Panc1 (cell line): ENCODE results near the gene CELA1. TPM values are rescaled to one million over a fixed set of nuclear protein-coding genes. Genes with fewer than 3 reads are reported as not detected.
A peak's percentile ranks its signal among the peaks of the same experiment; 100 is the strongest.

Source experiments
- ATAC-seq: fragments of 200-7000 bp; cut with Tn5 transposase; 2 replicates; pipeline ENCODE4 v1.9.1; 2020; ENCODE audit warnings: mild to moderate bottlenecking, moderate library complexity
- BruUV-seq: library from RNA; stranded (reverse); fragments of 400-500 nt; replicated peaks from 2 replicates; lab custom pipeline; 2021; lab: Mats Ljungman, UMichigan
- CTCF ChIA-PET: fragments of 300-600 bp; sonication (Branson Sonifier 250); formaldehyde crosslinking; loops from one replicate; lab custom pipeline; 2022; ENCODE audit warnings: antibody characterized with exemption; lab: Charles Lee
- POLR2A ChIA-PET: fragments of 300-600 bp; sonication (Branson Sonifier 250); formaldehyde crosslinking; loops from one replicate; lab custom pipeline; 2022; ENCODE audit warnings: antibody characterized with exemption; lab: Charles Lee
- DNase-seq: peaks from one replicate; pipeline ENCODE4 v3.0.0-alpha.2; 2010; ENCODE audit warnings: low read depth, low spot score
- H3K27ac ChIP-seq: 2 replicates; pipeline ENCODE4 v1.5.1; 2011; ENCODE audit warnings: mild to moderate bottlenecking, low read length, inconsistent platforms
- H3K27me3 ChIP-seq: fragments of 200-500 bp; sonication (Bioruptor generic); 2 replicates; pipeline ENCODE4 v1.6.0; 2014; ENCODE audit warnings: low read length, inconsistent platforms; ENCODE audit not compliant: control insufficient read depth, insufficient read depth
- H3K36me3 ChIP-seq: fragments of 200-500 bp; sonication (Bioruptor generic); 2 replicates; pipeline ENCODE4 v1.5.1; 2014; ENCODE audit warnings: inconsistent platforms, mild to moderate bottlenecking, low read length, moderate library complexity; ENCODE audit not compliant: control insufficient read depth, insufficient read depth
- H3K4me1 ChIP-seq: 2 replicates; pipeline ENCODE4 v1.5.1; 2011; ENCODE audit warnings: inconsistent platforms, mild to moderate bottlenecking, low read length, moderate library complexity; ENCODE audit not compliant: control insufficient read depth, insufficient read depth
- H3K4me3 ChIP-seq, 2 experiments: 2 replicates each; pipeline ENCODE4 v1.5.1; 2011 to 2012; ENCODE audit warnings: low read depth in 2 of 2, low read length in 2 of 2, mild to moderate bottlenecking in 2 of 2, inconsistent platforms in 1 of 2, moderate library complexity in 1 of 2
- H3K9me3 ChIP-seq: fragments of 200-500 bp; sonication (Bioruptor generic); 2 replicates; pipeline ENCODE4 v1.5.1; 2014; ENCODE audit warnings: low read depth, mild to moderate bottlenecking, inconsistent platforms, low read length, moderate library complexity; ENCODE audit not compliant: control insufficient read depth, insufficient read depth
- CTCF ChIP-seq: fragments of 450-650 bp; IDR thresholded peaks from 2 replicates; pipeline ENCODE4 v1.5.1; 2017; ENCODE audit warnings: mild to moderate bottlenecking
- POLR2AphosphoS5 ChIP-seq: IDR thresholded peaks from 2 replicates; pipeline ENCODE4 v1.6.1; 2012; ENCODE audit warnings: mild to moderate bottlenecking, low read depth, low read length, moderate library complexity
- REST ChIP-seq, 2 experiments: IDR thresholded peaks; 2 replicates each; pipeline ENCODE4 v1.6.1; 2011 to 2012; ENCODE audit warnings: low read depth in 2 of 2, control low read depth in 1 of 2, low read length in 1 of 2, mild to moderate bottlenecking in 1 of 2, moderate library complexity in 1 of 2; ENCODE audit not compliant: insufficient read depth in 1 of 2
- SIN3A ChIP-seq: IDR thresholded peaks from 2 replicates; pipeline ENCODE4 v1.6.1; 2012; ENCODE audit warnings: low read depth, mild to moderate bottlenecking, low read length, moderate library complexity, borderline replicate concordance; ENCODE audit not compliant: insufficient read depth
- TCF7L2 ChIP-seq: IDR thresholded peaks from 2 replicates; pipeline ENCODE4 v1.6.1; 2011; ENCODE audit warnings: mild to moderate bottlenecking, low read depth, low read length, inconsistent platforms
- in situ Hi-C: cut with HindIII; loops from 2 replicates; pipeline ENCODE4 v1.10.0; 2016; ENCODE audit warnings: low sequenced_read_pairs, low pct_unique_long_range_greater_than_20kb
- intact Hi-C: fragments of 100-400 bp; cut with micrococcal nuclease; formaldehyde crosslinking; loops from one replicate; pipeline ENCODE4 v1.10.0; 2022; ENCODE audit not compliant: unreplicated experiment
- total RNA-seq: library from RNA; stranded (reverse); gene quantifications from one replicate; pipeline ENCODE4 v1.2.1, GENCODE V29; 2021; ENCODE audit not compliant: unreplicated experiment

The CELA1 gene
- total RNA-seq, 1 experiment from 2014 or later = not detected

GRCh38 chr12:51351913-51352532 is 5.5 kb upstream of the CELA1 start:
- intact Hi-C loops = no loop called here
- ATAC-seq (peak; percentile 75), DNase-seq (no peak)
- Histone ChIP-seq H3K9me3 (no peaks in the 10 kb centered on the region), H3K36me3 (no peaks in the 10 kb centered on the region), H3K4me1 (no peaks in the 10 kb centered on the region), H3K27me3 (no peaks in the 10 kb centered on the region), H3K4me3 (no peak overlapping the region), H3K27ac (no peak overlapping the region)
- no TSS peak for BruUV-seq
- TF ChIP-seq TCF7L2 (no peak), REST (IDR thresholded peaks at IDR 0.05; ENCODE audit: insufficient read depth in 1 of 2, low read depth in 2 of 2, low read length in 1 of 2) (no peak), CTCF (peak; percentile 82; the same call in 1 of the 2 replicates), POLR2AphosphoS5 (no peak), SIN3A (no peak)
- in situ Hi-C loops = no loop called here
- ChIA-PET POLR2A (no interaction called here), CTCF (interaction anchor here (1.0 kb wide), 1 partner anchor 8 kb away, joined by 3 read pairs; no protein-coding TSS in a partner anchor)

- no peaks in the 10 kb centered on the region for H3K36me3 ChIP-seq
- intact Hi-C loops = no loop called here
- H3K27me3 ChIP-seq = no peaks in the 10 kb centered on the region
- H3K4me1 ChIP-seq = no peaks in the 10 kb centered on the region
- no peak overlapping the region for H3K27ac ChIP-seq
- no TSS peak for BruUV-seq
- DNase-seq (no peak), ATAC-seq (no peak)
- ChIA-PET POLR2A (no interaction called here), CTCF (no interaction called here)
- in situ Hi-C loops = no loop called here
- H3K4me3 ChIP-seq = no peak overlapping the region
- H3K9me3 ChIP-seq = no peaks in the 10 kb centered on the region
- TF ChIP-seq SIN3A = no peak
Observed at GRCh38 chr12:51349026-51349425, 2.5 kb upstream of the CELA1 start.

GRCh38 chr12:51348116-51348515 is 1.6 kb upstream of the CELA1 start:
- no TSS peak for BruUV-seq
- ChIA-PET POLR2A (no interaction called here), CTCF (no interaction called here)
- Histone ChIP-seq H3K27me3 (no peaks in the 10 kb centered on the region), H3K36me3 (no peaks in the 10 kb centered on the region), H3K27ac (no peak overlapping the region), H3K4me1 (no peaks in the 10 kb centered on the region), H3K9me3 (no peaks in the 10 kb centered on the region), H3K4me3 (no peak overlapping the region)
- ATAC-seq (no peak), DNase-seq (no peak)
- TF ChIP-seq REST (IDR thresholded peaks at IDR 0.05; ENCODE audit: insufficient read depth in 1 of 2, low read depth in 2 of 2, low read length in 1 of 2) (no peak), POLR2AphosphoS5 (no peak), SIN3A (no peak), TCF7L2 (no peak), CTCF (no peak)
- in situ Hi-C loops (no loop called here), intact Hi-C loops (no loop called here)
